ENCODE data around the gene FXR1.

Gene FXR1

DNA sequence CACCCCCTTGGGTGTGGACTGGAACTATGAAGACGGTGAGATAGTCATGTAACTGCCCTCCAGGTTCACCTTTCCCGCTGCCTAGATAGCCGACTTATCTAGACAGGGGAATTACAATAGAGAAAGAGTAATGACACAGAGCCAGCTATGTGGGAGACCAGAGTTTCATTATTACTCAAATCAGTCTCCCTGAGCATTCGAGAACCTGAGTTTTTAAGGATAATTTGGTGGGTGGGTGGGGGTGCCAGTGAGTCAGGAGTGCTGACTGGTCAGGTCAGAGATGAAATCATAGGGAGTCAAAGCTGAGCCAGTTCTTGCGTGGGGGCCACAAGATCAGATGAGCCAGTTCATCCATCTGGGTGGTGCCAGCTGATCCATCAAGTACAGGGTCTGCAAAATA lies 96.8 kb downstream of the FXR1 start:
- no peak for DNase-seq

DNA sequence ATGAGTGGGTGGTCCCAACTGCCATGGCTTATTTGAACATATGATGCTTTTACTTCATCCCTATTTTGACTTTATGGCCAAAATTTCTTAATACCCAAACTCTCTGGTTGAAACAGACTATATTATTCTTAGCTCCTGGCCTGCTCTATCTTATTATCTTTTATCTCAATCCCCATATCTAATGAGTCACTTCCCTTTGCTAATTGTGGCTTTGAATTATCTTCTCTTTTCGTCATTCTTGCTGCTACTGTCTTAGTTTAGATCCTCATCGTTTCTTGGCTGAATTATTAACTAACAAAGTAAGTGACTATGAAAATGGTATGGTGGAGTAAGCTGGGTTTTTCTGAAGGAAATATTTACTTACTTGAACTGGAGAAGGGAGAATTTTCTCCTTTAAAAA lies 105.2 kb downstream of the FXR1 start:
- no peak for DNase-seq

DNA sequence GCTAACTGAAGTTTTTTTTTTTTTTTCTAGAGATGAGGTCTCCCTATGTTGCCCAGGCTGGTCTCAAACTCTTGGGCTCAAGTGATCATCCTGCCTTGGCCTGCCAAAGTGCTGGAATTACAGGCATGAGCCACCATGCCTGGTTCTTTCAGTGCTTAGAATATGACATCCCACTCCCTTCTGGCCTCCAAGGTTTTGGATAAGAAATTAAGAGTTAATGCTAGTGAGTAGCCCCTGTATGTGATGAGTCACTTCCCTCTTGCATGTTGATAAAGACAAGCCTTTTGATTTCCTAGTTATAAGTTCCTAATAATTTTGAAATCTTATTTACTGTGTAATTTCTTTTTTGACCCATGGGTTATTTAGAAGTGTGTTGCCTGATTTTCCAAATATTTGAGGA lies 112.7 kb downstream of the FXR1 start:
- DNase-seq, result no peak

GRCh38 chr3:181030948-181031347 lies 118.5 kb downstream of the FXR1 start:
- no peak for DNase-seq
